Stimulated activated CD8-positive, alpha-beta memory T cell treated with anti-CD3 and anti-CD28 coated beads, Interleukin-15, amount 100 ng/mL, for 24 hours (primary cell): Measurements from ENCODE around the gene VCX2.
"Not testable (repeated sequence)": the region's sequence is repeated elsewhere in the genome, so short reads cannot be mapped to it uniquely, and the experiment has no call there.

Experiments
- DNase-seq: peaks from one replicate; pipeline ENCODE4 v3.0.0-alpha.2; 2020; ENCODE audit warnings: low read depth

Gene VCX2

GRCh38 chrX:8121391-8121790, 49.7 kb downstream of the VCX2 start:
- DNase-seq: not testable (repeated sequence)
